Smooth muscle cell (in vitro differentiated cells): ENCODE measurements around the gene REEP1. TPM values are rescaled to one million over a fixed set of nuclear protein-coding genes. Genes with fewer than 3 reads are reported as not detected.
A peak's percentile ranks its signal among the peaks of the same experiment; 100 is the strongest.
"Not testable (repeated sequence)": the region's sequence is repeated elsewhere in the genome, so short reads cannot be mapped to it uniquely, and the experiment has no call there.

ENCODE experiments used
- DNase-seq: peaks from one replicate; lab custom pipeline; 2025; ENCODE audit not compliant: unreplicated experiment; lab: John Stamatoyannopoulos, UW
- H2AFZ ChIP-seq: fragments of 200-600 bp; sonication (generic); 2 replicates; pipeline ENCODE4 v1.6.0; 2016; ENCODE audit warnings: antibody characterized with exemption, low read depth, mild to moderate bottlenecking
- H3F3A ChIP-seq: fragments of 200-600 bp; sonication (generic); 2 replicates; pipeline ENCODE4 v1.6.0; 2017; ENCODE audit warnings: antibody characterized with exemption, low read depth
- H3K27ac ChIP-seq: fragments of 200-600 bp; sonication (generic); 2 replicates; pipeline ENCODE4 v1.5.1; 2016; ENCODE audit warnings: low read depth, mild to moderate bottlenecking
- H3K27me3 ChIP-seq: fragments of 200-600 bp; sonication (generic); 2 replicates; pipeline ENCODE4 v1.6.1; 2016; ENCODE audit warnings: low read depth, mild to moderate bottlenecking
- H3K36me3 ChIP-seq: fragments of 200-600 bp; sonication (generic); 2 replicates; pipeline ENCODE4 v1.5.1; 2016; ENCODE audit warnings: low read depth
- H3K4me1 ChIP-seq: fragments of 200-600 bp; sonication (generic); 2 replicates; pipeline ENCODE4 v1.5.1; 2016; ENCODE audit warnings: low read depth
- H3K4me2 ChIP-seq: fragments of 200-600 bp; sonication (generic); 2 replicates; pipeline ENCODE4 v1.6.0; 2016; ENCODE audit warnings: mild to moderate bottlenecking
- H3K4me3 ChIP-seq: fragments of 200-600 bp; sonication (generic); 2 replicates; pipeline ENCODE4 v1.5.1; 2016; ENCODE audit warnings: mild to moderate bottlenecking
- H3K79me2 ChIP-seq: fragments of 200-600 bp; sonication (generic); 2 replicates; pipeline ENCODE4 v1.6.0; 2016; ENCODE audit warnings: low read depth, mild to moderate bottlenecking
- H3K9ac ChIP-seq: fragments of 200-600 bp; sonication (generic); 2 replicates; pipeline ENCODE4 v1.6.0; 2016; ENCODE audit warnings: low read depth
- H3K9me3 ChIP-seq: fragments of 200-600 bp; sonication (generic); replicated peaks from 2 replicates; pipeline ENCODE4 v1.5.1; 2016; ENCODE audit warnings: low read depth
- H4K20me1 ChIP-seq: fragments of 200-600 bp; sonication (generic); 2 replicates; pipeline ENCODE4 v1.6.0; 2016; ENCODE audit warnings: low read depth
- WGBS: methylation state at CpG from one replicate; pipeline ENCODE4 v1.1.7; 2016; ENCODE audit warnings: low lambda C conversion rate; 5-methylcytosine and 5-hydroxymethylcytosine counted together
- polyA plus RNA-seq: library from polyadenylated mRNA; unstranded; fragments of >200 nt; fragmentation: Nextera tagmentation; extraction: Ambion mirVana; gene quantifications from 2 replicates; pipeline ENCODE4 v1.2.1, GENCODE V29; 2016
- total RNA-seq: library from RNA; depleted of rRNA; stranded (reverse); fragments of >200 nt; gene quantifications from 2 replicates; pipeline ENCODE4 v1.2.3, GENCODE V29; 2014
- TF ChIP-seq, protein P1 (sequence below): fragments of 200-600 bp; sonication (generic); IDR thresholded peaks from 2 replicates; pipeline ENCODE4 v1.5.1; 2017; ENCODE audit warnings: borderline replicate concordance, mild to moderate bottlenecking, antibody characterized with exemption; ENCODE audit not compliant: insufficient read depth, poor library complexity, severe bottlenecking

REEP1 gene
- total and polyA plus RNA-seq, 2 experiments from 2014 or later = not detected

DNA sequence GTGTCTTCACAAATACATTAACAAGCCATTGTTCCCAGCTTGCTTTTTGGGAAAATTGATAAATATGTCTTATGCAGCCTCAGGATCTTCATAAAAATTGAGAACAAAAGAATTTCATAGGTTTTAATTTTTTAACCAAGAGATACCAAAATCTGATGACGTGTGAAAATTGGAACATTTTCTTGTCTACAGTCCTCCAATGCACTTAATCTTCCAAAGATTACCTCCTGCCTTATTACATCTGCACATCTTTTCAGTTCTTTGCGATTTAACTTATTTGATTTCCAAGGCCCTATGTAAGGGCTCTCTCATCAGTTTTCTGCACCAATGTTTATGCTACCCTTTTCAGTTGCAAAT lies 135.1 kb downstream of the REEP1 start:
- Histone ChIP-seq H3F3A (peaks cover 4% of the 10 kb centered on the region), H3K9me3 (no peaks in the 10 kb centered on the region), H3K4me1 (peaks cover 7% of the 10 kb centered on the region), H2AFZ (no peak overlapping the region), H3K36me3 (no peaks in the 10 kb centered on the region), H3K27me3 (no peaks in the 10 kb centered on the region), H3K79me2 (peaks cover 36% of the 10 kb centered on the region), H3K9ac (no peak overlapping the region), H3K4me2 (no peak overlapping the region), H3K27ac (no peak overlapping the region), H4K20me1 (peaks cover 15% of the 10 kb centered on the region), H3K4me3 (no peak overlapping the region)
- DNase-seq = no peak
- 89% methylated on average over 2 of the region's 2 CpGs for WGBS
- TF ChIP-seq, protein P1, sequence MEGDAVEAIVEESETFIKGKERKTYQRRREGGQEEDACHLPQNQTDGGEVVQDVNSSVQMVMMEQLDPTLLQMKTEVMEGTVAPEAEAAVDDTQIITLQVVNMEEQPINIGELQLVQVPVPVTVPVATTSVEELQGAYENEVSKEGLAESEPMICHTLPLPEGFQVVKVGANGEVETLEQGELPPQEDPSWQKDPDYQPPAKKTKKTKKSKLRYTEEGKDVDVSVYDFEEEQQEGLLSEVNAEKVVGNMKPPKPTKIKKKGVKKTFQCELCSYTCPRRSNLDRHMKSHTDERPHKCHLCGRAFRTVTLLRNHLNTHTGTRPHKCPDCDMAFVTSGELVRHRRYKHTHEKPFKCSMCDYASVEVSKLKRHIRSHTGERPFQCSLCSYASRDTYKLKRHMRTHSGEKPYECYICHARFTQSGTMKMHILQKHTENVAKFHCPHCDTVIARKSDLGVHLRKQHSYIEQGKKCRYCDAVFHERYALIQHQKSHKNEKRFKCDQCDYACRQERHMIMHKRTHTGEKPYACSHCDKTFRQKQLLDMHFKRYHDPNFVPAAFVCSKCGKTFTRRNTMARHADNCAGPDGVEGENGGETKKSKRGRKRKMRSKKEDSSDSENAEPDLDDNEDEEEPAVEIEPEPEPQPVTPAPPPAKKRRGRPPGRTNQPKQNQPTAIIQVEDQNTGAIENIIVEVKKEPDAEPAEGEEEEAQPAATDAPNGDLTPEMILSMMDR = no peak

DNA sequence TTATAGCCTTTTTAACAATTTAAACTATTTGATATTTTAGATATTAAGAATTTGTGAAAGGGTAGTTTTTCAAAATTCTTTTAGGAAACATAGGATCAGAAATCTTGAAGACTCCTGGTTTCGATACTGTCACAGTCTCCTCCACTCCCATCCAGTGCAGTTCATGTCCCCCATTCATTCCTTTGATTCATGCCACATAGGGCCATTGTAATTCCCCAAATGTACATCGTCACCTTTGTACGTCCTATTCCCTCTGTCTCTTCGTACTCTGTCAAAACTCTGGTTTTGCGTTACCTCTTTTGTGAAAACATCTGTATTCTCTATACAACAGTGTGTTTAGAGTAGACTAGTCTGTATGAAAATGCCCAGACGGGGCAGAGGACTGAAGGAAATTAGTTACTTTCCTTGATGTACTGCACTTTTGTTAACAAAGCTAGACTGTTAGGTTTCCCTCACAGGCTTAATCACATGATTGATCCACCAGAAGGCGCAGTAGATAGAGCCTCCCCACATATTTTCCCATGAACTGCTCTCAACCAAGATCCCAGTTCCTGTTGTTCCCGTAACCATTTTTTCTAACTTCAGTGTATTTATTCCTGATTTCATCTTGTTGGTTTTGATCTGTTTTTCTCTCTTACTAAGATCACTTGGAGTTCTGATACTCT lies 135.6 kb downstream of the REEP1 start:
- peaks cover 15% of the 10 kb centered on the region for H4K20me1 ChIP-seq
- H3K27ac ChIP-seq = no peak overlapping the region
- no peaks in the 10 kb centered on the region for H3K36me3 ChIP-seq
- 88% methylated on average over 8 of the region's 8 CpGs for WGBS
- H3K4me1 ChIP-seq = peaks cover 7% of the 10 kb centered on the region
- peaks cover 36% of the 10 kb centered on the region for H3K79me2 ChIP-seq
- H3K27me3 ChIP-seq = no peaks in the 10 kb centered on the region
- no peak overlapping the region for H3K4me3 ChIP-seq
- H3K9me3 ChIP-seq = no peaks in the 10 kb centered on the region
- DNase-seq = no peak
- no peak overlapping the region for H3K9ac ChIP-seq
- H3K4me2 ChIP-seq = no peak overlapping the region
- no peak overlapping the region for H2AFZ ChIP-seq
- H3F3A ChIP-seq = peaks cover 5% of the 10 kb centered on the region
- TF ChIP-seq, protein P1 = no peak

DNA sequence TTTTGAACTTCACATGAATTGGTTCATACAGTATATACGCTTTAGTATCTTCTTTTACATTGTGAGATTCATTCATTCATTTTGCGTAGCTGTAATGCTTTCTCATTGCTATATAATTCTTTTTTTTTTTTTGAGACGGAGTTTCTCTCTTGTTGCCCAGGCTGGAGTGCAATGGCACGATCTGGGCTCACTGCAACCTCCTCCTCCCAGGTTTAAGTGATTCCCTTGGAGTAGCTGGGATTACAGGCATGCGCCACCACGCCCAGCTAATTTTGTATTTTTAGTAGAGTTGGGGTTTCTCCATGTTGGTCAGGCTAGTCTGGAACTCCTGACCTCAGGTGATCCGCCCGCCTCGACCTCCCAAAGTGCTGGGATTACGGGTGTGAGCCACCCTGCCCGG lies 136.9 kb downstream of the REEP1 start:
- H3K27me3 ChIP-seq, H3K9me3 ChIP-seq, H3K36me3 ChIP-seq, H3K27ac ChIP-seq, DNase-seq, H3K4me1 ChIP-seq, H2AFZ ChIP-seq: not testable (repeated sequence)
- Histone ChIP-seq H3K79me2 (peaks cover 36% of the 10 kb centered on the region), H3K4me3 (peak overlapping the region; percentile 75), H3K9ac (peak overlapping the region; percentile 83), H4K20me1 (peaks cover 12% of the 10 kb centered on the region), H3F3A (peaks cover 10% of the 10 kb centered on the region), H3K4me2 (peak overlapping the region; percentile 100)
- 95% methylated on average over 11 of the region's 11 CpGs for WGBS

DNA sequence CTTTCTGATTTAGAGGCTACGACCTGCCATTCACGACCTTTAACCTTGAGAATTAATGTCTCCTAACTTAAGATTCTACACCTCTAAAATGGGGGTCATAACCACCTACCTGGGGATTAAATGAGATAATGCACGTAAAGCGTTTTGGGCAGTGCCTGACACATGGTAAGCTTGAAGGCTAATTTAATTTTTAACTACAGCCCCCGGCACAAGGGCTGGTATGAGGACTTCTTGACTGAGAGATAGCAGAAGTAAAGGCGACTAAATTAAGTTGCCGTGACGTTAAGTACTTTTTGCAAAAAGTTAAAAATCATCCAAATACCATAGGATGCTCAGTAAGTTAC lies 137.6 kb downstream of the REEP1 start:
- Histone ChIP-seq H4K20me1 (peaks cover 5% of the 10 kb centered on the region), H3K27ac (peak overlapping the region; percentile 20), H3K9me3 (no peaks in the 10 kb centered on the region), H3K9ac (peak overlapping the region; percentile 83), H3K4me3 (peak overlapping the region; percentile 75), H3K79me2 (peaks cover 36% of the 10 kb centered on the region), H3K4me1 (peaks cover 7% of the 10 kb centered on the region), H3K27me3 (no peaks in the 10 kb centered on the region), H3K36me3 (no peaks in the 10 kb centered on the region), H2AFZ (peak overlapping the region; percentile 91), H3K4me2 (peak overlapping the region; percentile 100), H3F3A (peaks cover 10% of the 10 kb centered on the region)
- DNase-seq = no peak
- WGBS = 5% methylated on average over 8 of the region's 8 CpGs
- TF ChIP-seq, protein P1 = no peak
